CD4-positive, alpha-beta T cell treated with Interleukin-17A for 1 hour (primary cell): Measurements from ENCODE around the gene TRIP13.

Experiments used
- DNase-seq: peaks from one replicate; pipeline ENCODE4 v3.0.0-alpha.2; 2020

TRIP13 gene

GRCh38 chr5:943201-943917 is 50.7 kb downstream of the TRIP13 start:
- DNase-seq, result no peak

- no peak for DNase-seq
These were observed 51.4 kb downstream of the TRIP13 start for GRCh38 chr5:943918-944620.

GRCh38 chr5:944621-944927 is 51.9 kb downstream of the TRIP13 start:
- DNase-seq, result no peak

GRCh38 chr5:944992-945685 is 52.5 kb downstream of the TRIP13 start:
- DNase-seq, result no peak

GRCh38 chr5:945691-946551 is 53.2 kb downstream of the TRIP13 start:
- no peak for DNase-seq

- no peak for DNase-seq
These were observed 54.3 kb downstream of the TRIP13 start for GRCh38 chr5:946720-947625.

GRCh38 chr5:947626-948471 is 55.2 kb downstream of the TRIP13 start:
- DNase-seq, result no peak

- DNase-seq, result no peak
These were observed 56.0 kb downstream of the TRIP13 start for GRCh38 chr5:948472-949274.

- no peak for DNase-seq
These were observed 56.5 kb downstream of the TRIP13 start for GRCh38 chr5:949275-949543.

- DNase-seq, result no peak
These were observed 57.3 kb downstream of the TRIP13 start for GRCh38 chr5:949815-950560.

GRCh38 chr5:951940-952596 is 59.4 kb downstream of the TRIP13 start:
- DNase-seq, result no peak

- no peak for DNase-seq
These were observed 60.0 kb downstream of the TRIP13 start for GRCh38 chr5:952597-953271.

- DNase-seq, result no peak
These were observed 61.1 kb downstream of the TRIP13 start for GRCh38 chr5:953535-954449.

- no peak for DNase-seq
These were observed 63.4 kb downstream of the TRIP13 start for GRCh38 chr5:955886-956761.

- DNase-seq, result peak; percentile 26
These were observed 64.5 kb downstream of the TRIP13 start for GRCh38 chr5:956941-957747.
